Muscle of leg (tissue), 11 donors: ENCODE results near the gene IKZF2. TPM values are rescaled to one million over a fixed set of nuclear protein-coding genes. Genes with fewer than 3 reads are reported as not detected.

ENCODE experiments used
- DNase-seq: peaks from one replicate; pipeline ENCODE4 v3.0.0; 2013
- H3K27ac ChIP-seq: one replicate; pipeline ENCODE4 v1.5.1; 2013; ENCODE audit warnings: mild to moderate bottlenecking, low read length, control low read depth
- H3K27me3 ChIP-seq: one replicate; pipeline ENCODE4 v1.6.1; 2013; ENCODE audit warnings: low read length; ENCODE audit not compliant: control insufficient read depth, insufficient read depth
- H3K36me3 ChIP-seq: one replicate; pipeline ENCODE4 v1.6.1; 2013; ENCODE audit warnings: low read length; ENCODE audit not compliant: control insufficient read depth, insufficient read depth
- H3K4me1 ChIP-seq: one replicate; pipeline ENCODE4 v1.6.1; 2013; ENCODE audit warnings: low read length; ENCODE audit not compliant: control insufficient read depth, insufficient read depth
- H3K4me3 ChIP-seq: one replicate; pipeline ENCODE4 v1.5.1; 2013; ENCODE audit warnings: low read length, control low read depth
- H3K9me3 ChIP-seq: replicated peaks from 2 replicates; pipeline ENCODE4 v1.6.1; 2013; ENCODE audit warnings: low read depth, low read length; ENCODE audit not compliant: control insufficient read depth
- WGBS: methylation state at CpG from one replicate; pipeline ENCODE4 v1.1.5; 2013; ENCODE audit warnings: missing lambda C conversion rate; ENCODE audit not compliant: insufficient coverage; 5-methylcytosine and 5-hydroxymethylcytosine counted together
- polyA plus RNA-seq, 8 donors: library from polyadenylated mRNA; unstranded; fragments of 120-200 nt; gene quantifications; one replicate each; pipeline versions ENCODE4 v1.2.1 to v1.2.3, GENCODE V29; 2013; ENCODE audit warnings: inconsistent platforms in 1 of 8, low replicate concordance in 1 of 8; ENCODE audit not compliant: insufficient read length in 8 of 8, insufficient read depth in 1 of 8
- total RNA-seq: library from RNA; stranded (reverse); fragments of 120-200 nt; gene quantifications from one replicate; pipeline ENCODE4 v1.2.4, GENCODE V29; 2013

IKZF2 gene
- total and polyA plus RNA-seq, 9 donors: 1.8 to 5.1 (median 3.0) TPM

GRCh38 chr2:213156717-213157116 is 5.3 kb upstream of the IKZF2 start:
- no peak for DNase-seq
- 43% methylated on average over 1 of the region's 2 CpGs for WGBS
- Histone ChIP-seq H3K9me3 (no peaks in the 10 kb centered on the region), H3K27me3 (no peaks in the 10 kb centered on the region), H3K4me3 (no peak overlapping the region), H3K4me1 (no peaks in the 10 kb centered on the region), H3K36me3 (no peaks in the 10 kb centered on the region), H3K27ac (no peak overlapping the region)

- H3K4me1 ChIP-seq: no peaks in the 10 kb centered on the region
- peak overlapping the region; percentile 86 for H3K27ac ChIP-seq
- H3K36me3 ChIP-seq: no peaks in the 10 kb centered on the region
- DNase-seq: no peak
- no CpG with 5 or more reads among the region's 6 CpGs for WGBS
- H3K27me3 ChIP-seq: no peaks in the 10 kb centered on the region
- no peaks in the 10 kb centered on the region for H3K9me3 ChIP-seq
- H3K4me3 ChIP-seq: peak overlapping the region; percentile 64
Measured at GRCh38 chr2:213152888-213153287, 1.5 kb upstream of the IKZF2 start.

GRCh38 chr2:213152065-213152794 is 818 bp upstream of the IKZF2 start:
- peak; percentile 82 for DNase-seq
- Histone ChIP-seq H3K27ac (peak overlapping the region; percentile 86), H3K4me1 (no peaks in the 10 kb centered on the region), H3K4me3 (peak overlapping the region; percentile 64), H3K27me3 (no peaks in the 10 kb centered on the region), H3K9me3 (no peaks in the 10 kb centered on the region), H3K36me3 (no peaks in the 10 kb centered on the region)
- WGBS: 1% methylated on average over 26 of the region's 39 CpGs

- H3K9me3 ChIP-seq: no peaks in the 10 kb centered on the region
- no peaks in the 10 kb centered on the region for H3K4me1 ChIP-seq
- H3K36me3 ChIP-seq: no peaks in the 10 kb centered on the region
- DNase-seq: peak; percentile 30
- peak overlapping the region; percentile 88 for H3K27ac ChIP-seq
- no CpG with 5 or more reads among the region's 10 CpGs for WGBS
- H3K27me3 ChIP-seq: no peaks in the 10 kb centered on the region
- peak overlapping the region; percentile 71 for H3K4me3 ChIP-seq
Measured at GRCh38 chr2:213150315-213151097, 906 bp downstream of the IKZF2 start.

- Histone ChIP-seq H3K27me3 (no peaks in the 10 kb centered on the region), H3K4me3 (peak overlapping the region; percentile 71), H3K36me3 (no peaks in the 10 kb centered on the region), H3K27ac (peak overlapping the region; percentile 32), H3K9me3 (no peaks in the 10 kb centered on the region), H3K4me1 (no peaks in the 10 kb centered on the region)
- no CpG with 5 or more reads among the region's 7 CpGs for WGBS
- no peak for DNase-seq
Measured at GRCh38 chr2:213149949-213150314, 1.5 kb downstream of the IKZF2 start.

GRCh38 chr2:213149294-213149875 is 2.0 kb downstream of the IKZF2 start:
- Histone ChIP-seq H3K27me3 (no peaks in the 10 kb centered on the region), H3K9me3 (no peaks in the 10 kb centered on the region), H3K36me3 (no peaks in the 10 kb centered on the region), H3K4me3 (peak overlapping the region; percentile 71), H3K4me1 (no peaks in the 10 kb centered on the region), H3K27ac (no peak overlapping the region)
- 35% methylated on average over 1 of the region's 3 CpGs for WGBS
- DNase-seq: peak; percentile 44

GRCh38 chr2:213148572-213149261 is 2.7 kb downstream of the IKZF2 start:
- WGBS: 60% methylated on average over 1 of the region's 2 CpGs
- no peak for DNase-seq
- Histone ChIP-seq H3K4me3 (no peak overlapping the region), H3K27ac (no peak overlapping the region), H3K4me1 (no peaks in the 10 kb centered on the region), H3K27me3 (no peaks in the 10 kb centered on the region), H3K36me3 (no peaks in the 10 kb centered on the region), H3K9me3 (no peaks in the 10 kb centered on the region)

GRCh38 chr2:213147538-213147937 is 3.9 kb downstream of the IKZF2 start:
- no peak for DNase-seq
- Histone ChIP-seq H3K9me3 (no peaks in the 10 kb centered on the region), H3K27me3 (no peaks in the 10 kb centered on the region), H3K4me1 (no peaks in the 10 kb centered on the region), H3K27ac (no peak overlapping the region), H3K4me3 (no peak overlapping the region), H3K36me3 (no peaks in the 10 kb centered on the region)
- WGBS: no CpG with 5 or more reads among the region's 2 CpGs

GRCh38 chr2:213145715-213146242 is 5.6 kb downstream of the IKZF2 start:
- no peaks in the 10 kb centered on the region for H3K36me3 ChIP-seq
- no peak for DNase-seq
- H3K4me3 ChIP-seq: no peak overlapping the region
- no peak overlapping the region for H3K27ac ChIP-seq
- no peaks in the 10 kb centered on the region for H3K4me1 ChIP-seq
- no peaks in the 10 kb centered on the region for H3K27me3 ChIP-seq
- WGBS: no CpG with 5 or more reads among the region's 1 CpG
- H3K9me3 ChIP-seq: no peaks in the 10 kb centered on the region

- no CpG with 5 or more reads among the region's 4 CpGs for WGBS
- DNase-seq: no peak
- Histone ChIP-seq H3K4me1 (no peaks in the 10 kb centered on the region), H3K9me3 (no peaks in the 10 kb centered on the region), H3K4me3 (no peak overlapping the region), H3K36me3 (no peaks in the 10 kb centered on the region), H3K27ac (no peak overlapping the region), H3K27me3 (no peaks in the 10 kb centered on the region)
Measured at GRCh38 chr2:213137064-213137463, 14.3 kb downstream of the IKZF2 start.
